Measurements from ENCODE around the gene GABRR3.

DNA sequence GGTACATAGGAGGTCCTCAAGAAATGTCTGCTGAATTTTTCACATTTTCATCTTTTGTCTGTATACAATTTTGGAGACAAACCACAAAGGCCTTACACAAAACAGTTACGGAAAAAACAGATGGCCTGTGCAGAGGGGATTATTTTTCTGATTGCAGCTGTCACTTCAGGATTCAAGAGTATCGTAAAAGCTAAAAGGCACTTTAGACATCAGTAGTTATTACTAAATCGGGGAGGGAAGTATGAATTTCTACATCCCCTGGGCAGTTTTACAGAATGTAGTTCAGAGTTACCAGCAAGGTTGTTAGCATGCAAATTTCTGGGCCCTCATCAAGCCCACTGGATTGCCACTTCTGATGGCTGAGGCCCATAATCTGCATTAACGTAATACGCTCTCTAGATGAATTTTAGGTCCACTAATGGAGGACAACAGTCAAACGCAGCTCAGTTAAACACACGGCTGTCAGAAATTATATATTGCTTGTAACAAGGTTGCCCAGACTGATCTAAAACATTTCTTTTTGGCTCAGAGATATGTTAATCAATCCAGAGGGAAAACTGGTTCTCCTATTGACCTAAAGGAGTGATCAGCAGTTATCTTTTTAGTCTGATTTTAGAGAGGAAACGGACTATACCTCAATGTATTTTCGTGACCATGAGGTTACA lies 64.0 kb downstream of the GABRR3 start:
- TF ChIP-seq ZNF274 (IDR thresholded peaks at IDR 0.05; ENCODE audit: low read depth, low read length) (no peak), SUZ12 (IDR thresholded peaks at IDR 0.05; ENCODE audit: extremely low read depth, insufficient read depth, insufficient read length) (no peak), YY1 (IDR thresholded peaks at IDR 0.05; ENCODE audit: insufficient read depth, insufficient read length) (no peak)
